Hepatocyte (in vitro differentiated cells): ENCODE data around the gene SPATC1L. TPM values are rescaled to one million over a fixed set of nuclear protein-coding genes. Genes with fewer than 3 reads are reported as not detected.

Source experiments
- DNase-seq: peaks from one replicate; pipeline ENCODE4 v3.0.0-alpha.2; 2016; ENCODE audit warnings: low spot score
- H2AFZ ChIP-seq: fragments of 200-600 bp; sonication (generic); 2 replicates; pipeline ENCODE4 v1.6.0; 2016; ENCODE audit warnings: antibody characterized with exemption, mild to moderate bottlenecking
- H3K27ac ChIP-seq: fragments of 200-600 bp; sonication (generic); 2 replicates; pipeline ENCODE4 v1.5.1; 2016; ENCODE audit warnings: mild to moderate bottlenecking
- H3K27me3 ChIP-seq: fragments of 200-600 bp; sonication (generic); 2 replicates; pipeline ENCODE4 v1.6.1; 2016
- H3K36me3 ChIP-seq: fragments of 200-600 bp; sonication (generic); replicated peaks from 2 replicates; pipeline ENCODE4 v1.5.1; 2016; ENCODE audit warnings: low read depth; ENCODE audit not compliant: insufficient read depth
- H3K4me1 ChIP-seq: fragments of 200-600 bp; sonication (generic); 2 replicates; pipeline ENCODE4 v1.5.1; 2016; ENCODE audit warnings: mild to moderate bottlenecking, moderate library complexity; ENCODE audit not compliant: insufficient read depth
- H3K4me2 ChIP-seq: fragments of 200-600 bp; sonication (generic); 2 replicates; pipeline ENCODE4 v1.6.0; 2016
- H3K4me3 ChIP-seq: fragments of 200-600 bp; sonication (generic); 2 replicates; pipeline ENCODE4 v1.5.1; 2016; ENCODE audit warnings: mild to moderate bottlenecking
- H3K79me2 ChIP-seq: fragments of 200-600 bp; sonication (generic); 2 replicates; pipeline ENCODE4 v1.6.0; 2017; ENCODE audit warnings: mild to moderate bottlenecking
- H3K9me2 ChIP-seq: fragments of 200-600 bp; sonication (generic); replicated peaks from 2 replicates; pipeline ENCODE4 v1.6.0; 2017; ENCODE audit warnings: mild to moderate bottlenecking; ENCODE audit not compliant: insufficient read depth
- H3K9me3 ChIP-seq: fragments of 200-600 bp; sonication (generic); 2 replicates; pipeline ENCODE4 v1.5.1; 2016; ENCODE audit warnings: low read depth, mild to moderate bottlenecking
- H4K20me1 ChIP-seq: fragments of 200-600 bp; sonication (generic); 2 replicates; pipeline ENCODE4 v1.6.0; 2016; ENCODE audit warnings: mild to moderate bottlenecking; ENCODE audit not compliant: insufficient read depth, poor library complexity, severe bottlenecking
- CTCF ChIP-seq: fragments of 200-600 bp; sonication (generic); IDR thresholded peaks from 2 replicates; pipeline ENCODE4 v1.5.1; 2016; ENCODE audit warnings: antibody characterized with exemption, mild to moderate bottlenecking; ENCODE audit not compliant: poor library complexity
- EZH2 ChIP-seq: fragments of 200-600 bp; sonication (generic); IDR thresholded peaks from 2 replicates; pipeline ENCODE4 v1.6.1; 2016; ENCODE audit warnings: antibody characterized with exemption, mild to moderate bottlenecking, borderline replicate concordance
- EZH2phosphoT487 ChIP-seq: fragments of 200-600 bp; sonication (generic); IDR thresholded peaks from one replicate; pipeline ENCODE4 v1.6.1; 2018; ENCODE audit warnings: antibody characterized with exemption, mild to moderate bottlenecking, low read depth, moderate library complexity; ENCODE audit not compliant: unreplicated experiment, severe bottlenecking
- WGBS: methylation state at CpG from one replicate; pipeline ENCODE4 v1.1.6; 2016; ENCODE audit warnings: low lambda C conversion rate; ENCODE audit errors: missing lambda C conversion rate; 5-methylcytosine and 5-hydroxymethylcytosine counted together
- polyA plus RNA-seq: library from polyadenylated mRNA; unstranded; fragments of >200 nt; fragmentation: Nextera tagmentation; extraction: Ambion mirVana; gene quantifications from 2 replicates; pipeline ENCODE4 v1.2.1, GENCODE V29; 2016
- total RNA-seq: library from RNA; depleted of rRNA; stranded (reverse); fragments of >200 nt; gene quantifications from 2 replicates; pipeline ENCODE4 v1.2.3, GENCODE V29; 2014

The SPATC1L gene
- total and polyA plus RNA-seq, 2 experiments from 2014 or later, result 10.1 to 24.2 TPM

GRCh38 chr21:46213620-46214286 lies 29.5 kb upstream of the SPATC1L start:
- Histone ChIP-seq H4K20me1 (peaks cover 2% of the 10 kb centered on the region), H3K27ac (no peak overlapping the region), H3K36me3 (no peaks in the 10 kb centered on the region), H3K4me2 (no peak overlapping the region), H3K79me2 (peaks cover 4% of the 10 kb centered on the region), H3K27me3 (no peaks in the 10 kb centered on the region), H3K9me2 (no peaks in the 10 kb centered on the region), H3K4me1 (peaks cover 6% of the 10 kb centered on the region), H3K4me3 (no peak overlapping the region), H2AFZ (no peak overlapping the region), H3K9me3 (no peaks in the 10 kb centered on the region)
- TF ChIP-seq CTCF, result no peak
- no peak for TF ChIP-seq EZH2
- no peak for TF ChIP-seq EZH2phosphoT487
- 77% methylated on average over 15 of the region's 15 CpGs for WGBS
- no peak for DNase-seq

DNA sequence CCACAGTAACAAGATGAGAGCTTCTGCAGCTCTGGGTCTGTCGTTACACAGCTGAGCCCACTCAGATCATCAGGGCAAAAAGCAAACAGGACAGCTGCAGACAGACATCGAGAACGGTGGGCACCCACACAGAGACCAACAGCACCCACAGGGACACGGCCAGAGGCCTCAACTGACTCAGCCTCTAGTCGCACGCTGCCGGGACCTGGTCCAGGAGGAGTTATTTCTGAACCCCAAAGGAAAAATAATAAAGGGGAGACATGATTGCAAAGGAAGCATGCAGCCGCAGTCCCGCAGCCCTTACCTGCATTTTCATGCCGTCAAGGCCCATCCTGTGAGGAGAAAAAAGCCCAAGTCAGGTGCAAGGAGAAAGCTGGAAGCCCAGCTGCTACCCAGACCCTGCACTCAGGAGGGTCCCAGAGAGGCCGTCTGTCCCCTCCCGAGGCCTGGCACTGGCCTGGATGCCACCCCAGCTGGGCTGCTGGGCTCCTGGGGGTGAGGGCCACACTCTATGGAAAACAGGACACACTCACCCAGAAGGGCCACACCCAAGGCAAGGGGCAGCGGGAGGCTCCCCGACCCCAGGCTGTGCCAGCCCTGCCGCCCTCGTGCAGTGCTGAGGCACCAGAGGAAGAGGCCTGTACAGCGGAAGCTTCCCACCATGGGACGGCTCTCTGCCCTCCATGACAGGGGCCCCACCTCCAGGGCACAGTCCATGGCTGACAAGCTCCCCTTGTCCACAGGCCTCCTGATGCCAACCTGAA lies 28.6 kb upstream of the SPATC1L start:
- Histone ChIP-seq H4K20me1 (peaks cover 2% of the 10 kb centered on the region), H3K4me3 (no peak overlapping the region), H3K4me1 (peaks cover 6% of the 10 kb centered on the region), H3K9me3 (no peaks in the 10 kb centered on the region), H3K9me2 (no peaks in the 10 kb centered on the region), H2AFZ (no peak overlapping the region), H3K27me3 (no peaks in the 10 kb centered on the region), H3K79me2 (no peaks in the 10 kb centered on the region), H3K27ac (no peak overlapping the region), H3K36me3 (no peaks in the 10 kb centered on the region), H3K4me2 (no peak overlapping the region)
- WGBS, result 94% methylated on average over 18 of the region's 18 CpGs
- TF ChIP-seq CTCF (no peak), EZH2 (no peak), EZH2phosphoT487 (no peak)
- no peak for DNase-seq

GRCh38 chr21:46211786-46212720 lies 27.8 kb upstream of the SPATC1L start:
- H3K36me3 ChIP-seq, result no peaks in the 10 kb centered on the region
- H2AFZ ChIP-seq, result no peak overlapping the region
- 96% methylated on average over 22 of the region's 23 CpGs for WGBS
- peaks cover 2% of the 10 kb centered on the region for H4K20me1 ChIP-seq
- no peak overlapping the region for H3K4me2 ChIP-seq
- no peak overlapping the region for H3K27ac ChIP-seq
- peaks cover 6% of the 10 kb centered on the region for H3K4me1 ChIP-seq
- no peaks in the 10 kb centered on the region for H3K79me2 ChIP-seq
- H3K4me3 ChIP-seq, result no peak overlapping the region
- no peaks in the 10 kb centered on the region for H3K9me2 ChIP-seq
- no peaks in the 10 kb centered on the region for H3K27me3 ChIP-seq
- no peaks in the 10 kb centered on the region for H3K9me3 ChIP-seq
- no peak for DNase-seq
- TF ChIP-seq CTCF (no peak), EZH2 (no peak)
